ENCODE data around the gene PDZD2.

- TF ChIP-seq POLR2A (IDR thresholded peaks at IDR 0.05), result no peak
- TF ChIP-seq, protein P1, sequence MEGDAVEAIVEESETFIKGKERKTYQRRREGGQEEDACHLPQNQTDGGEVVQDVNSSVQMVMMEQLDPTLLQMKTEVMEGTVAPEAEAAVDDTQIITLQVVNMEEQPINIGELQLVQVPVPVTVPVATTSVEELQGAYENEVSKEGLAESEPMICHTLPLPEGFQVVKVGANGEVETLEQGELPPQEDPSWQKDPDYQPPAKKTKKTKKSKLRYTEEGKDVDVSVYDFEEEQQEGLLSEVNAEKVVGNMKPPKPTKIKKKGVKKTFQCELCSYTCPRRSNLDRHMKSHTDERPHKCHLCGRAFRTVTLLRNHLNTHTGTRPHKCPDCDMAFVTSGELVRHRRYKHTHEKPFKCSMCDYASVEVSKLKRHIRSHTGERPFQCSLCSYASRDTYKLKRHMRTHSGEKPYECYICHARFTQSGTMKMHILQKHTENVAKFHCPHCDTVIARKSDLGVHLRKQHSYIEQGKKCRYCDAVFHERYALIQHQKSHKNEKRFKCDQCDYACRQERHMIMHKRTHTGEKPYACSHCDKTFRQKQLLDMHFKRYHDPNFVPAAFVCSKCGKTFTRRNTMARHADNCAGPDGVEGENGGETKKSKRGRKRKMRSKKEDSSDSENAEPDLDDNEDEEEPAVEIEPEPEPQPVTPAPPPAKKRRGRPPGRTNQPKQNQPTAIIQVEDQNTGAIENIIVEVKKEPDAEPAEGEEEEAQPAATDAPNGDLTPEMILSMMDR (IDR thresholded peaks at IDR 0.05), result no peak
These were observed 419.2 kb downstream of the PDZD2 start for GRCh38 chr5:32058101-32058500.

Measured in testis (tissue), 2 donors.